WERI-Rb-1 (cell line): Measurements from ENCODE around the gene CCDC70.

ENCODE experiments used
- DNase-seq: peaks from one replicate; pipeline ENCODE4 v3.0.0-alpha.2; 2020
- H3K27ac ChIP-seq: fragments of 250-450 bp; sonication (Bioruptor Pico); 2 replicates; pipeline ENCODE4 v1.5.1; 2020; ENCODE audit warnings: mild to moderate bottlenecking, moderate library complexity
- H3K27me3 ChIP-seq: fragments of 250-450 bp; sonication (Bioruptor Pico); 2 replicates; pipeline ENCODE4 v1.5.1; 2021; ENCODE audit warnings: mild to moderate bottlenecking, low read depth, moderate library complexity; ENCODE audit not compliant: insufficient read depth, severe bottlenecking
- H3K36me3 ChIP-seq: fragments of 250-450 bp; sonication (Bioruptor Pico); 2 replicates; pipeline ENCODE4 v1.5.1; 2020; ENCODE audit warnings: mild to moderate bottlenecking, moderate library complexity
- H3K4me3 ChIP-seq: 2 replicates; pipeline ENCODE4 v1.5.1; 2011; ENCODE audit warnings: low read depth, mild to moderate bottlenecking, control low read depth, low read length
- H3K9me3 ChIP-seq: fragments of 250-450 bp; sonication (Bioruptor Pico); 2 replicates; pipeline ENCODE4 v1.5.1; 2021; ENCODE audit warnings: mild to moderate bottlenecking, moderate library complexity; ENCODE audit not compliant: severe bottlenecking
- TF ChIP-seq, protein P1 (sequence below): IDR thresholded peaks from 2 replicates; pipeline ENCODE4 v1.5.1; 2011; ENCODE audit warnings: low read depth, mild to moderate bottlenecking, control low read depth, inconsistent platforms, low read length

Gene CCDC70

DNA sequence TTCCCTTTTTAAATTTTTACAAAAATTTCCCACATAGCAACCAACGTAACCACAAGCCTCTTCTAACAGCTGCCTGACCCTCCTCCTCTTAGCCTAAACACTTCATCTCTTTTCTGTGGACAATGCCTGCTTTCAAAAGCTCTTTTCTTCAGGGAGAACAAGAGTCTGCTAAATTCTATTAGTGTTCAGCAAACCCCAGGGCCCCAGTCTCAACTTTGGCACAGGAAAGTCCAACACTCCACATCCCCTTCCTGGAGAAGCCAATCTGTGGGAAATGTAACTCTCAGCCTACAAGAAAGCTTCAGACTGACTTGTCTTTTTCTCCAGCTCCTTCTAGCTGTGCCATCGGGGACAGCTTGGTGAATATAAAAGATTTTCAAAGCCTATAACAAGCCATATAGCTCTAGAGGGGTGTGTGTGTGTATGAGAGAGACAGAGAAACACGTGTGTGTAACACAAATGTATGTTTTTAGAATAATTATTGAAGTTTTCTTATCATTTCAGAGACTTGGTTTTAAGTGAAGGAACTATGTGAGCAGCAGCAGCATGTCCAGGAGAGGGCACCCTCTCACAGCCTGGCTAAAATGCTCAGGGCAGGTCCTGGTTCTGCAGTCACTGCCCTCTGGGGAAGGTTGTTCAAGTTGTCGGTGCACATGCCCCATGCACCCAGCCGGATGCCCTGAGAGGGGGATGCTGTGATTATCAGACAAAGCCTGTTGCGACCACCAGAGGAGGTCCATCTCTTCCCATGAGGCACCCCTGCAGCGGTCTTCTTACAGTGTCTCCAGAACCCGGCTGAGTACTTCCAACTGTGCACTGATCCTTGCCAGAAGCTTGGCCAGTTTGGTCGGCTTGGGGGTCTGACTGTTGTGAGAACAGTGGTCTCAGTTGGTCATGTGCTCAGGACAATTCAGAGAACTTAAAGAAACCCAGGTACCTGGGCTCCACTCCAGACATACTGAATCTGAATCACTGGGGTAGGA, 34.4 kb downstream of the CCDC70 start:
- Histone ChIP-seq H3K27me3 (no peaks in the 10 kb centered on the region), H3K27ac (no peak overlapping the region), H3K4me3 (no peak overlapping the region), H3K9me3 (no peaks in the 10 kb centered on the region), H3K36me3 (no peaks in the 10 kb centered on the region)
- TF ChIP-seq, protein P1, sequence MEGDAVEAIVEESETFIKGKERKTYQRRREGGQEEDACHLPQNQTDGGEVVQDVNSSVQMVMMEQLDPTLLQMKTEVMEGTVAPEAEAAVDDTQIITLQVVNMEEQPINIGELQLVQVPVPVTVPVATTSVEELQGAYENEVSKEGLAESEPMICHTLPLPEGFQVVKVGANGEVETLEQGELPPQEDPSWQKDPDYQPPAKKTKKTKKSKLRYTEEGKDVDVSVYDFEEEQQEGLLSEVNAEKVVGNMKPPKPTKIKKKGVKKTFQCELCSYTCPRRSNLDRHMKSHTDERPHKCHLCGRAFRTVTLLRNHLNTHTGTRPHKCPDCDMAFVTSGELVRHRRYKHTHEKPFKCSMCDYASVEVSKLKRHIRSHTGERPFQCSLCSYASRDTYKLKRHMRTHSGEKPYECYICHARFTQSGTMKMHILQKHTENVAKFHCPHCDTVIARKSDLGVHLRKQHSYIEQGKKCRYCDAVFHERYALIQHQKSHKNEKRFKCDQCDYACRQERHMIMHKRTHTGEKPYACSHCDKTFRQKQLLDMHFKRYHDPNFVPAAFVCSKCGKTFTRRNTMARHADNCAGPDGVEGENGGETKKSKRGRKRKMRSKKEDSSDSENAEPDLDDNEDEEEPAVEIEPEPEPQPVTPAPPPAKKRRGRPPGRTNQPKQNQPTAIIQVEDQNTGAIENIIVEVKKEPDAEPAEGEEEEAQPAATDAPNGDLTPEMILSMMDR: peak; percentile 75
- DNase-seq: peak; percentile 46

DNA sequence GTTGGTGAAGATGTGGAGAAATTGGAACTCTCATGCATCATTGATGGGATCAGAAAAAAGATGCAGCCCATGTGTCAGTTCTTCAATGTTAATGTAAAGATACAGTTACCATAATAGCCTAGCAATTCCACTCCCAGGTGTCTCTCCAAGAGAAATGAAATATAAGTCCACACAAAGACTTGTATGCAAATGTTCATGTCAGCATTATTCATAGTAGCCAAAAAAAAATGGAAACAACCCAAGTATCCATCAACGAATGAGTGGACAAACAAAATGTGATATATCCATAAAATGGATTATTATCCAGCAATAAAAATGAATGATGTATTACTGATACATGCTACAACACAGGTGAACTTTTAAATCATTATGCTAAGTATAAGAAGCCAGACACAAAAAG, 38.7 kb downstream of the CCDC70 start:
- TF ChIP-seq, protein P1: no peak
- Histone ChIP-seq H3K36me3 (no peaks in the 10 kb centered on the region), H3K9me3 (no peaks in the 10 kb centered on the region), H3K4me3 (no peak overlapping the region), H3K27me3 (no peaks in the 10 kb centered on the region), H3K27ac (no peak overlapping the region)
- DNase-seq: no peak

DNA sequence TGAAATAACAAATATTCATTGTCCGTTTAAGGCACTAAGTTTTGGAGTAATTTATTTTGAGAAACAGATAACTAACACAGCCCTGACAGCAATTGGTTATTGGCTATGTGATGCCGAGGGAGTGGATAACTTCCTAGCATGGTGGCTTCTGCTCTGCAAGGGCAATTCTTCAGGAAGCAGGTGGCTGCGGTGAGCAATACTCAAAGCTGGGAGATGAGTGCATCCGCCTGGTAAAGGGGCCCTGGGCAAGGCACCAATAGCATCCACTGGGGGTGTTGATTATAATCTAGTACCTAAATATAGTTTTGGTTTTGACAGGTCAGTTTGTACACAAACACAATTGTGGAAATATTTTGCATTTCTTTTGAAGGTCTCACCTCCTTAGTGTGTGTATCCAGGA, 41.0 kb downstream of the CCDC70 start:
- H3K36me3 ChIP-seq: no peaks in the 10 kb centered on the region
- no peaks in the 10 kb centered on the region for H3K27me3 ChIP-seq
- H3K9me3 ChIP-seq: no peaks in the 10 kb centered on the region
- H3K27ac ChIP-seq: no peak overlapping the region
- TF ChIP-seq, protein P1: no peak
- DNase-seq: no peak
- no peak overlapping the region for H3K4me3 ChIP-seq

DNA sequence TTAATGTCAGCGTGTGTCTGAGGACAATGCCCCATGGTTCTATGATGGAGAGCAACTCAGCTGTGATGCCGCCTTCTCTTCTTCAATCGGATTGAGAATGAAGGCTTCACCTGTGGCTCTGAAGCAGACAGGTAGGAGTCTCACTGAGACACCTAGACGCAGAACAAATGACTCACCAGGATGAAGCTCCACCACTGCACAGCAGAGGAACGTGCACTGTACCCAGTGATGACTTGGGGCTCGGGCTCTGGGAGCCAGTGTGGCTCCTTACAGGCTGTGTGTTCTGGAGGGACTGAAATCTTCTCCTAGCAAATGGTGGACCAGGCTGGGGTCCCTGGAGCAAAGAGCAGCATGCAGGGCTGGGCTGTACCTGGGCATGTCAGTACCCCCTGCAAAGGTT, 44.0 kb downstream of the CCDC70 start:
- Histone ChIP-seq H3K36me3 (no peaks in the 10 kb centered on the region), H3K4me3 (no peak overlapping the region), H3K27me3 (no peaks in the 10 kb centered on the region), H3K9me3 (no peaks in the 10 kb centered on the region), H3K27ac (no peak overlapping the region)
- no peak for DNase-seq
- TF ChIP-seq, protein P1: no peak

DNA sequence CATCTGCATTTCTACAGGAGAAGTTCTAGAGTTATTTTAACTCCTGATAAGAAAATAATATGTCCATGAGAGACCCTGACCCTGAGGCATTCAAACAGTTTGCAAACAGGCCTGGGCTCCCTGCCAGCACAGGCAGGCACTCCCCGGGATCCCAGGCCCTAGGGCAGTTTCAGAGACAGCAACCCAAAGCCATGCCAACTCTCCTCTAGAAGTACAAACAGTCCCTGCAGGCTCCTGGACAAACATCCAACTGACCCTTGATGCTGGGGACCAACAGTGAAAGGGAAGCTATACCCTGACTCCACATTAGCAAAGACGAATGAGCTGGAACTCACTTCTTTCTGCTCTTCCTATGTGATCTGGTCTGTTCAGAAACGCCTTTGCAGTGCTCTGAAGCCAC, 44.8 kb downstream of the CCDC70 start:
- no peak for DNase-seq
- Histone ChIP-seq H3K27ac (no peak overlapping the region), H3K27me3 (no peaks in the 10 kb centered on the region), H3K4me3 (no peak overlapping the region), H3K36me3 (no peaks in the 10 kb centered on the region), H3K9me3 (no peaks in the 10 kb centered on the region)
- TF ChIP-seq, protein P1: no peak
